Rectal smooth muscle tissue (tissue), 1 donor: ENCODE results near the gene COMMD4.

ENCODE experiments used
- H3K27ac ChIP-seq: one replicate; pipeline ENCODE4 v1.7.0; 2013; ENCODE audit warnings: low read depth, low read length, inconsistent platforms
- H3K27me3 ChIP-seq: one replicate; pipeline ENCODE4 v1.7.0; 2013; ENCODE audit warnings: low read length; ENCODE audit not compliant: control insufficient read depth, insufficient read depth
- H3K36me3 ChIP-seq: one replicate; pipeline ENCODE4 v1.7.0; 2013; ENCODE audit warnings: low read length; ENCODE audit not compliant: control insufficient read depth, insufficient read depth
- H3K4me1 ChIP-seq: one replicate; pipeline ENCODE4 v1.7.0; 2013; ENCODE audit warnings: low read length; ENCODE audit not compliant: control insufficient read depth, insufficient read depth
- H3K4me3 ChIP-seq: one replicate; pipeline ENCODE4 v1.7.0; 2013; ENCODE audit warnings: low read length
- H3K9ac ChIP-seq: one replicate; pipeline ENCODE4 v1.7.0; 2013; ENCODE audit warnings: low read length

The COMMD4 gene

DNA sequence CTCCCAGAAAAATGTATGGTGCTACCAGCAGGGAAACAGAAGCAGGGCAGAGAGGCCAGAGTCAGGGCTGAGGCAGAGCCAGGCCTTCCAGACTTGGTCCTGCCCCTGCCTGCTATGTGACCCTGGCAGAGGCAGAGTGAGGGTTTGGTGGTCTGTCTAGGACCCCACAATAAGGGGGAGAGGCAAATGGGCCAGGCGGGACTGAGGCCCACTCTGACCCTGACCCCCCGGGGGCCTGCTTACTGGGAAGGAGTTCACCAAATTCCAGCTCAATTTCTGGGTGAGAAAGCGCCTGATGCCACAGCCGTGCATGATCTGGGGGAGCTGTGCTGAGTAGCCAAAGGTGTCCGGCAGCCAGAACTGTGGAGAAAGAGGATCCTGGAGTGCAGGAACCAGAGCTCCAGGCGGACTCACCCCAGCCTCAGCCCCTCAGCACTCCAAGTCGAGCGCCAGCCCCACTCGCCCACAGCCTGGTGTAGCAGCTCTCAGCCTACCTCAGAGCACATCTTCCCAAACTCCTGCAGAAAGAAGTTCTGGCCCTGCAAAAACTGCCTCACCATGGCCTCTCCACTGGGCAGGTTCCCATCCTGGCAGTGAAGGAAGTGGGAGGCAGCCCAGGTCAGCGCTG, 25.6 kb downstream of the COMMD4 start:
- Histone ChIP-seq H3K4me3 (no peak overlapping the region), H3K9ac (no peak overlapping the region), H3K27me3 (no peaks in the 10 kb centered on the region), H3K36me3 (peaks cover 35% of the 10 kb centered on the region), H3K27ac (no peak overlapping the region), H3K4me1 (no peaks in the 10 kb centered on the region)

DNA sequence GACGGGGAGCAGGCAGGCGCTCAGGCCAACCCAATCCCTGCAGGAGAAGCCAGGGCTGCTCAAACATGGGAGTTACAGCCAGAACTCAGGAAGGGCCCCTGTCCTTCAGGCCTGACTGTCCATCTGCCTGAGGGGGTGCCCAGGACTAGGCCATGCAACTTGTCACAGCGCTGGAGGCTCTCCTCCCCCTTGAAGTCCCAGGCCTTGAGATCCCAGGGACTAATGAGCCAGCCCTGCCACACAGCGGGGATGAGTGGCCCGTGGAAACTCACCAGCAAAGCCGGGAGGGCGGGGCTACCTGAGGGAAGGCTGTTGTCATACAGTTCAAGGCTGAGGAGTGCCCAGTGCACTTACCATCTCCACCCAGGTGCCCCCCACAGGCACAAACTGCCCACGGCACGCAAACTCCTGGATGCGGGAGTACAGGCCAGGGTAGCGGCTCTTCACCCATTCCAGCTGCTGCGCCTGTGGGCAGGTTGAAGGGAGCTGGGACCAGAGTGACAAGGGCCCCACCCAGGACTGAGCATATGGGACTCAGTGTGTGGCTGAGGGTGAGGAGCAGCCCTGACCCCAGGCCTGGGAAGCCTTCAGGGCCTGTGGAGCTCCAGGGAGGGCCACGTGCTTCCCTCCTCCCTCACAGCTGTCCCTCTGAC, 26.3 kb downstream of the COMMD4 start:
- Histone ChIP-seq H3K9ac (no peak overlapping the region), H3K4me1 (no peaks in the 10 kb centered on the region), H3K27me3 (no peaks in the 10 kb centered on the region), H3K27ac (no peak overlapping the region), H3K36me3 (peaks cover 39% of the 10 kb centered on the region), H3K4me3 (no peak overlapping the region)

DNA sequence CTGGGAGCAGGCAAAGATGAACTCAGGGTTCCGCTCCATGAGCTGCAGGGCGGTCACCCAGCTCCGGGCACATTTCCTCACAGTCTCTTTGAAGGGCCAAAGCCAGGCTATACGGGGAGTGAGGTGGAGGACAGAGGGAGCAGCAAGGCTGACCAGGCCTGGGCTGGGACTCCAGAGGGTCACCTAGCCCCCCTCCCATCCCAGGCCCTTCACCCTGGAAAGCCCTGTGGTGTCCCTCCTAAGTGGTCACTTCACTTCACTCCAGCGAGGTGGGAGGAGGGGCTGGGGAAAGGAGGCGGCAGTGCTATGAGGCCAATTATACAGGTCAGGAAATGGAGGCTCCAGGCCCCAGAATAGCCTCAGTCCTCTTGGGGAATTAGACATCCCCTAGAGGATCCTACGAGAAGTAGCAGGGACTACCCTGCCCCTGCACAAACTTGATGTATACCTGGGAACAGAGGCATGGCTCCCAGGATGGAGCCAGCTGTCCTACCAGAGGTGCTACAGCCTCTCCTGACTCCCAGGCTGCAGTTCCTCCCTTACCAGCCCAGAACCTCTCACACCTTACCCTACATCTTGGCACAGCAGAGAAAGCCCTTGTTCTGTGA, 26.9 kb downstream of the COMMD4 start:
- no peak overlapping the region for H3K4me3 ChIP-seq
- peaks cover 4% of the 10 kb centered on the region for H3K4me1 ChIP-seq
- no peak overlapping the region for H3K27ac ChIP-seq
- no peaks in the 10 kb centered on the region for H3K27me3 ChIP-seq
- peaks cover 39% of the 10 kb centered on the region for H3K36me3 ChIP-seq
- no peak overlapping the region for H3K9ac ChIP-seq

DNA sequence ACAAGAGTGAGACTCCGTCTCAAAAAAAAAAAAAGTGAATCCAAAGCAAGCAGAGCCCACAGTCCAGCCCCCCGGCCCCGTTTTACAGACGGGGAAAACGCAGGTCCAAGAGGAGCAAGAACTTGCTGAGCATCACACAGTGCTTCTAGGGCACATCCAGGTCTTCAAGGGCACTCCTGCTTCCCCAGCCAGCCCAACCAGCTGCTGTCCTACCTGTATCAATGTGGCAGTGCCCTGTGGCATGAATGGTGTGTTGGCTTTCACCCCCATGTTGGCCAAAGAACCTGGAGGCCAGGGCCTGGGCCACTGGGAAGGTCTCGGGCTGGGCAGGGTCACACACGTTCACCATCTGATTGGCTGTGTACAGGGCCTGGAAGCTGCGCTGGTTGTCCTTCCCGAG, 27.9 kb downstream of the COMMD4 start:
- H3K9ac ChIP-seq, result no peak overlapping the region
- no peaks in the 10 kb centered on the region for H3K27me3 ChIP-seq
- no peak overlapping the region for H3K27ac ChIP-seq
- H3K36me3 ChIP-seq, result peaks cover 36% of the 10 kb centered on the region
- peaks cover 5% of the 10 kb centered on the region for H3K4me1 ChIP-seq
- no peak overlapping the region for H3K4me3 ChIP-seq

DNA sequence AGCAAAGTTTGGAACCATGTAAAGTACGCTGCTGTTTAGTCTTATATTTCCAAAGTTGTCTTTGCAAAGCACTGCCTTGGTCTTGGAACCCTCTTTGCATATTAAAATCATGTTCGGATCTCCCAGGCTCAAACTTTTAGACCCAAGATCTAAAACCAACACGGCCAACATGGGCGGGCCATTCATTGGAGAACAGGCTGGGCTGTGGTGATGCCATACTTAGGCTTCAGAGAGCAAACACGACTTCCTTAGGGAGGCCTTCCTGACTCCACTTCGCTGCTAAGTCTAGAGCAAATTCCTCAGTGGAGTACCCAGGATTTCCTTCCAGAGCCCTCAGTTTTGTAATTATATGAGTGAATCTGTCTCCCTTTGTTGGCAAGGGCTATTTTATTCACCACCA, 29.0 kb downstream of the COMMD4 start:
- H3K27ac ChIP-seq, result no peak overlapping the region
- no peak overlapping the region for H3K9ac ChIP-seq
- peaks cover 11% of the 10 kb centered on the region for H3K4me1 ChIP-seq
- peaks cover 29% of the 10 kb centered on the region for H3K36me3 ChIP-seq
- no peaks in the 10 kb centered on the region for H3K27me3 ChIP-seq
- H3K4me3 ChIP-seq, result no peak overlapping the region

DNA sequence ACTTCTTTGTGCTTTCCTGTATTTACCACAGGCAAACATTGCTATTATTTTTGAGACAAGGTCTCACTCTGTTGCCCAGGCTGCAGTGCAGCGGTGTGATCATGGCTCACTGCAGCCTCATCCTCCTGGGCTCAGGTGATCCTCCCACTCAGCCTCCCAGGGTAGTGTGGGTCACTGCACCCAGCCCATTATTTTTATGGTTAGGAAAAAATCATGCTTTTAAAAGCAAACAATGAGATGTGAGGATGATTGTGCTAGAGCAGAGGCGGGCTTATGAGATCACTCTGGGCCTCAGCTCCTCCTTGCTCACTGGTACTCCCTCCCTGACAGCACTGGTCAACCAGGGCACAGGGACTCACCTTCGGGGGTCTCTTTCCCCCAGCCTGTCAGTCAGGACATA, 30.3 kb downstream of the COMMD4 start:
- H3K9ac ChIP-seq, result no peak overlapping the region
- no peaks in the 10 kb centered on the region for H3K27me3 ChIP-seq
- no peak overlapping the region for H3K27ac ChIP-seq
- H3K36me3 ChIP-seq, result peaks cover 25% of the 10 kb centered on the region
- H3K4me3 ChIP-seq, result no peak overlapping the region
- H3K4me1 ChIP-seq, result peaks cover 11% of the 10 kb centered on the region

DNA sequence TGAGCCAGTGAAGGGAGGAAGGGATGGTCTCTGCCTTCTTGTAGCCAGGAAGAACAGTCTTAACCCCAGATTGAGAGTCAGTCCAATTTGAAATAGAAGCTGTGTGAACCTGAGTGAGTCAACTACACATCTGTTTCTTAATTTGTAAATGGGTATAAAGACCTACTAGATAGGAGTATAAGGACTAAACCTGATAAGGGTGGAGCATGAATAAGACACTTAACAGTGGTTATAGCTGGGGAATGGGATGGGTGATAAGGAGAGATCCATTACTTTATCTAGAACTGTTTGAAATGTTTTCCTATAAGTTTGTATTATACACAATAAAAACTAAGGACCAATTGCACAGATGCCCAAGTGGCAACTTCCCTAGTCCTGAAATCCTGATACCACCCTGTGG, 31.1 kb downstream of the COMMD4 start:
- Histone ChIP-seq H3K36me3 (peaks cover 25% of the 10 kb centered on the region), H3K4me1 (peaks cover 11% of the 10 kb centered on the region), H3K4me3 (peak overlapping the region; percentile 87), H3K9ac (no peak overlapping the region), H3K27ac (no peak overlapping the region), H3K27me3 (no peaks in the 10 kb centered on the region)

DNA sequence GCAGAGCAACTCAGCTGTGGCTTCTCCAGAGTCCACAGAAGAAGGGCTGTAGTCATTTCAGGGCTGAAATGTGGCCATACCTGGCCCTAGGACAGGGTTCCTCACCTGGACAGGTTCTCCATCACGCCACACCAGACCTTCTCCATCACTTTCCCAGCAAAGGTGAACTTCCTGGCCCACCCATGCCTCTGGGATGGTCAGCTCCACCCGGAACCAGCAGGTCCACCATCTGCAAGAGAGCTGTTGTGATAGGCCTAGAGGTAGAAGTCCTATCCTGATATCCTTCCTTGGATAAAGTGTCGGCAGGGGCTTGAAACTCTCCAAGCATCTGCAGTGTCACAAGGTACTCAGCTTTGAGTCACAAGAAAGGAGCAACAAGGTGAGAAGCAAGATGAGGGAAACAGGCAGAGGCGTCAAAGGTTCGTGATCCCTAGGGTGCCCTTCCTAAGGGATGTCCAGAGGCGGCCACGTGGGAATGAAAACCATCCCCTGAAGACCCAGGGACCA, 31.6 kb downstream of the COMMD4 start:
- no peak overlapping the region for H3K9ac ChIP-seq
- peak overlapping the region; percentile 89 for H3K27ac ChIP-seq
- peaks cover 11% of the 10 kb centered on the region for H3K4me1 ChIP-seq
- peaks cover 20% of the 10 kb centered on the region for H3K36me3 ChIP-seq
- peak overlapping the region; percentile 87 for H3K4me3 ChIP-seq
- no peaks in the 10 kb centered on the region for H3K27me3 ChIP-seq

DNA sequence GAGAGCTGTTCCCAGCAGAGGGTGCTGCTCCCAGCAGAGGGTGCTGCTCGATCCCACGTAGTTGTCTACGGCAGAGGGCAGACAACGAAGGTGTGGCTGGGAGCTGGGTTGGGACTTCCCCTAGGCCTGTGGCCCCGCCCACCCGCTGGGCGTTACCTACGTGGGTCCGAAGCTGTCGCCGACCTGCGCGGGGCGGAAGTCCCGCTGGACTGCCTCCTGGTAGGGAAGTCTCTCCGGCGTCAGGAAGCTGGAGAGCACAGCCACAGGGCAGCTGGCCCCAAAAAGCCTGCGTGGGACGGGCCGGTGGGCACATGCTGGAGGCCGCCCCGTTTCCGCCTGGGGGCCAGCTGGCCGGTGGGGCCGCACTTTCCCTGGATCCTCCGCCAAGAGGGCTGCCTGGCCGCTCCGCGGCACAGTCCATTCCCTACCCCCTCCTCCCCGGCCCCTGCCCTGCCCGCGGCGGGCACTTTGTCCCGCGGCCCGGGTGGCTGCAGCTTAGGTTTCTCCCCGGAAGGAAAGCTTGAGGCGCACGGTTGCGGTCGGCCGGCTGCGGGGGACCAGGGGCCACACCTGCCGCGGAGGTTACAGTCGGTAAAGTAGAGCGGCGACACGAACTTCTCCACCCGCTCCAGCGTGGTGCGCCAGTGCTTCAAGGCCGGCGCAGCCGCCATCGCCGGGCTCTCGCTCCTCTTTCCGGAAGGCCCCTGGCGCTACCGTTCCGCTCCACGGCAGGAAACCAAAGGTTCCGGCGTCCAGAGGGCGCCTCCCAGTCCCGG, 32.2 kb downstream of the COMMD4 start, which contains the start of gene MAN2C1:
Gene MAN2C1 (minus strand): TSS at position 695 of the 776 bp plus-strand sequence. CDS start 24 bp downstream, at position 671.
- Histone ChIP-seq H3K27me3 (no peaks in the 10 kb centered on the region), H3K27ac (peak within 1 kb of the TSS; percentile 89), H3K9ac (peak within 1 kb of the TSS; percentile 76), H3K4me3 (peak within 1 kb of the TSS; percentile 87), H3K36me3 (peaks cover 21% of the 10 kb centered on the region), H3K4me1 (peaks cover 11% of the 10 kb centered on the region)

DNA sequence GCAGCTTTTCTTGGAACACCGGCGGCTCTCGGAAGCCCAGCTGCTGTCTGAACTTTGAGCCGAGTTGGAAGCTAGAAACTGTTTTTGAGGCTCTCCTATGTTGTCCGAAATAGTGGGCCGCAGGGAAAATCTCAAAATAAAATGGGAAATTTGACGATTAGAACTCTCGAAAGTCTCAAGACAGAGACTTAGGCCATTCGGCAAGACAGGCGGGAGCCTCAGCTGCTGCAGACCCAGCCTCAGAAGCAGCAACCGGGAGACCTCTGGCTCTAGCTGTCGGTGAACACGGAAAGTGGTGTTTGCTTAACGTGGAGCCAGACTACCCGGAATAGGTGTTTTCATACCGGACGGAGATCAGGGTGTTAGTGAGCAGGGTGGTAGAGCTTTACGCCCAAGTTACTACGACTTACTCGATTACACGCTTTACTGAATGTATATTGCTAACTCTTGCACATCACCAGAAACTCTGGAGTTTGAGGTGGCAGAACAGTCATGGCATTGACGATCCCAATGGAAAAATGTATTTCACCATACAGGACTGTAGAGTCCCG, 32.9 kb downstream of the COMMD4 start:
- H3K36me3 ChIP-seq, result peaks cover 23% of the 10 kb centered on the region

DNA sequence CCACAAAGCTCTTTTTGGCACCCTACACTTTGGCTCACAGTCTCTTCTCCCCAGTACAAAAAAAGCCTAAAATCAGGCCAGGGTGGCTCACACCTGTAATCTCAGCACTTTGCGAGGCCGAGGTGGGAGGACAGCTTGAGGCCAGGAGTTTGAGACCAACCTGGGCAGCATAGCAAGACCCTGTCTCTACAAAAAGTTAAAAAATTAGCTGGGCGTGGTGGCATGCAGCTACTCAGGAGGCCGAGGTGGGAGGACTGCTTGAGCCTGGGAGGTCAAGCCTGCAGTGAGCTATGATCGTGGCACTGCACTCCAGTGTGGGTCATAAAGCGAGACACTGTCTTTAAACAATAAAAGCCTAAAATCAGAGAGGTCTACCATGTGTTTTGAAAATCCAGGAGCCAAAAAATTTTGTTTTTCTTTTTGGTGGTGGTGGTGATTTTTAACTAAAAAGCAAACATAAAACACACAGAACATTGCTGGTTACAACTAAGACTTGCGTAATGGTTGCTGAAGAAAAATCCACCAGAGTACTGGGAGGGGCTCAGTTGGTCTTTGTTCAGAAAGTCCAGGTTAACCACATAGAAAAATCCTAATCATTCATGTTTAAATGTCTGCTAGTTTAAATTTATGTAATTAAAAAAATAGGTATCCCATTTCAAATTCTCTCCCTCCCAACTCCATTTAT, 34.2 kb downstream of the COMMD4 start:
- Histone ChIP-seq H3K9ac (no peak overlapping the region), H3K4me1 (peaks cover 11% of the 10 kb centered on the region), H3K27me3 (no peaks in the 10 kb centered on the region), H3K4me3 (no peak overlapping the region), H3K27ac (no peak overlapping the region), H3K36me3 (peaks cover 31% of the 10 kb centered on the region)

More for the DNA sequence above, 32.9 kb downstream of the COMMD4 start:
- Histone ChIP-seq H3K4me1 (peaks cover 11% of the 10 kb centered on the region), H3K27ac (peak overlapping the region; percentile 89), H3K4me3 (peak overlapping the region; percentile 87), H3K27me3 (no peaks in the 10 kb centered on the region), H3K9ac (peak overlapping the region; percentile 76)
